ENCODE data around the gene RAPGEF4. TPM values are rescaled to one million over a fixed set of nuclear protein-coding genes. Genes with fewer than 3 reads are reported as not detected.

The RAPGEF4 gene
- total RNA-seq, 1 experiment from 2014 or later: 0.59 TPM

DNA sequence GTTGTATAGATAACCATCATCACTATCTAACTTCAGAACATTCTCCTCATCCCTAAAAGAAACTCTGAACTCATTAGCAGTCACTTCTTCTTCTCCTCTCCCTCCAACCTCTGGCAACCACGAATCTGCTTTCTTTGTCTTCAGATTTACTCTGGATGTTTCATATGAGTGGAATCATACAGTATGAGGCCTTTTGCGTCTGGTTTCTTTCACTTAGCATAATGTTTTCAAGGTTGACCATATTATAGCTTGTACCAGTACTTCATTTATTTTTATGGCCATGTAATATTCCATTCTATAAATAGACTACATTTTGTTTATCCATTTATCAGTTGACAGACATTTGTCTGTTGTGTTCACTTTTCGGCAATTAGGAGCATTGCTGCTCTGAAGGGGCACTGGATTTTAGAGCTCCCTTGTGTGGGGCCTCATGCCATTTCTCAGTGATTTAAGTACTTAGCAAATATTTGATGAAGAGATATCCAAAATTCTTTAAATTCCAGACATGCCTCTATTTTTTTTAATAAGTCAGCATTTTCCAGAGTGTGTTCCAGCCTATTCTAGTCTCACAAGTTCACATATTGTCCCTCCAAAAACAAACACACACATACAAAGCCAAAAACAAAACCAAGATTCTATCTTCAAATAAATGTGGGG is 317.5 kb downstream of the RAPGEF4 start:
- no peak for TF ChIP-seq TCF7L2 (IDR thresholded peaks at IDR 0.05; ENCODE audit: borderline replicate concordance, extremely low read depth, insufficient read depth, insufficient read length)
- TF ChIP-seq, protein P1, sequence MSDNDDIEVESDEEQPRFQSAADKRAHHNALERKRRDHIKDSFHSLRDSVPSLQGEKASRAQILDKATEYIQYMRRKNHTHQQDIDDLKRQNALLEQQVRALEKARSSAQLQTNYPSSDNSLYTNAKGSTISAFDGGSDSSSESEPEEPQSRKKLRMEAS (IDR thresholded peaks at IDR 0.05): no peak
- no peak for TF ChIP-seq FOSL1 (IDR thresholded peaks at IDR 0.05; ENCODE audit: low read depth)
- TF ChIP-seq, protein P2, sequence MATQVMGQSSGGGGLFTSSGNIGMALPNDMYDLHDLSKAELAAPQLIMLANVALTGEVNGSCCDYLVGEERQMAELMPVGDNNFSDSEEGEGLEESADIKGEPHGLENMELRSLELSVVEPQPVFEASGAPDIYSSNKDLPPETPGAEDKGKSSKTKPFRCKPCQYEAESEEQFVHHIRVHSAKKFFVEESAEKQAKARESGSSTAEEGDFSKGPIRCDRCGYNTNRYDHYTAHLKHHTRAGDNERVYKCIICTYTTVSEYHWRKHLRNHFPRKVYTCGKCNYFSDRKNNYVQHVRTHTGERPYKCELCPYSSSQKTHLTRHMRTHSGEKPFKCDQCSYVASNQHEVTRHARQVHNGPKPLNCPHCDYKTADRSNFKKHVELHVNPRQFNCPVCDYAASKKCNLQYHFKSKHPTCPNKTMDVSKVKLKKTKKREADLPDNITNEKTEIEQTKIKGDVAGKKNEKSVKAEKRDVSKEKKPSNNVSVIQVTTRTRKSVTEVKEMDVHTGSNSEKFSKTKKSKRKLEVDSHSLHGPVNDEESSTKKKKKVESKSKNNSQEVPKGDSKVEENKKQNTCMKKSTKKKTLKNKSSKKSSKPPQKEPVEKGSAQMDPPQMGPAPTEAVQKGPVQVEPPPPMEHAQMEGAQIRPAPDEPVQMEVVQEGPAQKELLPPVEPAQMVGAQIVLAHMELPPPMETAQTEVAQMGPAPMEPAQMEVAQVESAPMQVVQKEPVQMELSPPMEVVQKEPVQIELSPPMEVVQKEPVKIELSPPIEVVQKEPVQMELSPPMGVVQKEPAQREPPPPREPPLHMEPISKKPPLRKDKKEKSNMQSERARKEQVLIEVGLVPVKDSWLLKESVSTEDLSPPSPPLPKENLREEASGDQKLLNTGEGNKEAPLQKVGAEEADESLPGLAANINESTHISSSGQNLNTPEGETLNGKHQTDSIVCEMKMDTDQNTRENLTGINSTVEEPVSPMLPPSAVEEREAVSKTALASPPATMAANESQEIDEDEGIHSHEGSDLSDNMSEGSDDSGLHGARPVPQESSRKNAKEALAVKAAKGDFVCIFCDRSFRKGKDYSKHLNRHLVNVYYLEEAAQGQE (IDR thresholded peaks at IDR 0.05; ENCODE audit: low read depth): no peak
- TF ChIP-seq POLR2A (IDR thresholded peaks at IDR 0.05; ENCODE audit: borderline replicate concordance, extremely low read depth, insufficient read depth, insufficient read length): no peak
- no peak for TF ChIP-seq CBX3 (IDR thresholded peaks at IDR 0.05; ENCODE audit: low read depth)
- TF ChIP-seq EGR1 (IDR thresholded peaks at IDR 0.05; ENCODE audit: low read depth): no peak
- no peak for TF ChIP-seq SP1 (IDR thresholded peaks at IDR 0.05; ENCODE audit: low read depth)
- TF ChIP-seq ELF1 (IDR thresholded peaks at IDR 0.05; ENCODE audit: borderline replicate concordance, low read depth): no peak
- TF ChIP-seq, protein P3, sequence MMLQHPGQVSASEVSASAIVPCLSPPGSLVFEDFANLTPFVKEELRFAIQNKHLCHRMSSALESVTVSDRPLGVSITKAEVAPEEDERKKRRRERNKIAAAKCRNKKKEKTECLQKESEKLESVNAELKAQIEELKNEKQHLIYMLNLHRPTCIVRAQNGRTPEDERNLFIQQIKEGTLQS (IDR thresholded peaks at IDR 0.05): no peak
- no peak for TF ChIP-seq JUND (IDR thresholded peaks at IDR 0.05)
- no peak overlapping the region for H3K4me3 ChIP-seq (replicated peaks in 1 of 2; ENCODE audit: low read depth in 1 of 2, low read length in 2 of 2)
- H3K27ac ChIP-seq (ENCODE audit: low read depth, low read length): no peak overlapping the region
- H4K20me1 ChIP-seq (ENCODE audit: insufficient read depth): no peaks in the 10 kb centered on the region
- no peaks in the 10 kb centered on the region for H3K9me2 ChIP-seq (ENCODE audit: insufficient read depth)
- no peak overlapping the region for H3K4me2 ChIP-seq (ENCODE audit: low read length)
- intact Hi-C loops (cut with micrococcal nuclease): no loop called here
- H3K4me1 ChIP-seq (ENCODE audit: control insufficient read depth in 1 of 2, insufficient read depth in 2 of 2, low read length in 2 of 2): peaks cover 15 to 35% of the 10 kb centered on the region in 2 experiments
- no TSS peak for BruUV-seq (replicated peaks)
- H3K9me3 ChIP-seq (ENCODE audit: control insufficient read depth in 1 of 2, insufficient read depth in 1 of 2, low read depth in 1 of 2, low read length in 2 of 2): no peaks in the 10 kb centered on the region
- ATAC-seq (no peak), DNase-seq (ENCODE audit: low read depth, low spot score) (no peak)
- H3K27me3 ChIP-seq (ENCODE audit: insufficient read depth, low read length): peaks cover 6% of the 10 kb centered on the region; the same call in 1 of the 2 replicates
- ChIA-PET RAD21 (ENCODE audit: low non-redundant PET in 1 of 2, low total read pairs in 2 of 2, uncharacterized antibody in 2 of 2, unreplicated experiment in 2 of 2) (no interaction called here), CTCF (no interaction called here), POLR2A (no interaction called here)
- H3K9ac ChIP-seq (ENCODE audit: low read length): no peak overlapping the region
- no peaks in the 10 kb centered on the region for H3K79me2 ChIP-seq (ENCODE audit: insufficient read depth, low read length)
- H3K36me3 ChIP-seq (ENCODE audit: control insufficient read depth in 1 of 2, insufficient read depth in 2 of 2, low read length in 2 of 2): no peaks in the 10 kb centered on the region
- H2AFZ ChIP-seq (ENCODE audit: low read depth, low read length, poor library complexity, severe bottlenecking): peak overlapping the region; percentile 49
